ENCODE measurements around the gene RIMS3.

RIMS3 gene

DNA sequence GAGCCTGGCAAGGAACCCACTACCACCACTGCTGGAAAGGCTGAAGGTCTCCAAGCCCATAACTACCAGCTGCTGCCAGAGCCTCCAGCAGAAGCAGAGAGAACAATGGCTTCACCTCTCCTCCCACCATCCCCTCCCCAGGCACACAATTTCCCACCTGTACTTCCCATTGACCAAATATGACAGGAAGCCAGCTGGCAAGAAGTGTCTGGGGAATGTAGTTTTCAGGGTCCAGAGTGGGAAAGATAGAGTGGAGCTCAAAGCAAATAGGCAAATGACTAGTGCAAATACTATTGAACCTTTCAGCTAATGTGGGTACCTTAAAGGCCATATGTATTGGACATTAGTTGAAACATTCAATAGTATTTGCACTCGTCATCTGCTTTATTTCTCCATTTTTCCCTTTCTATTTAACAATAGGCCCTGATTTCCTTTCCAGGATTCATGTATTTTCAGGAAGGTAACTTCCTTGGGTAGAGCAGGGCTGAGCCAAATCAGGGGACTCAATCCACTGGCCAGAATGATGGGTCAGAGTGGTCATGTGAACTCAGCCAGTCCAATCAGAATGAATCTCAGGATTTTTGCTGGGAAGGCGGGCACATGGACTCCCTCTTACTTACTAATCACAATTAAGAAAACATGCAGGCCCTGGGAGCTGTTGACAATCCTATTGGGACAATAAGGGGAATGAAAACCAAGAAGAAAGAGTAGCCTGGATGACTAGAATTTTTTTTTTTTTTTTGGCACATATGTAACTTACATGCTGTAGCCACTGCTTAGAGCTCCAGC is 13.9 kb upstream of the RIMS3 start:
- TF ChIP-seq EZH2phosphoT487 (conservative IDR thresholded peaks at IDR 0.05; ENCODE audit: low read length): no peak
- TF ChIP-seq CTCF (IDR thresholded peaks at IDR 0.05; ENCODE audit: insufficient read depth, low read length, poor library complexity, severe bottlenecking): no peak
- Histone ChIP-seq H3K4me2 (ENCODE audit: low read depth, low read length, poor library complexity, severe bottlenecking) (no peak overlapping the region), H3K9ac (ENCODE audit: low read length) (no peak overlapping the region)

DNA sequence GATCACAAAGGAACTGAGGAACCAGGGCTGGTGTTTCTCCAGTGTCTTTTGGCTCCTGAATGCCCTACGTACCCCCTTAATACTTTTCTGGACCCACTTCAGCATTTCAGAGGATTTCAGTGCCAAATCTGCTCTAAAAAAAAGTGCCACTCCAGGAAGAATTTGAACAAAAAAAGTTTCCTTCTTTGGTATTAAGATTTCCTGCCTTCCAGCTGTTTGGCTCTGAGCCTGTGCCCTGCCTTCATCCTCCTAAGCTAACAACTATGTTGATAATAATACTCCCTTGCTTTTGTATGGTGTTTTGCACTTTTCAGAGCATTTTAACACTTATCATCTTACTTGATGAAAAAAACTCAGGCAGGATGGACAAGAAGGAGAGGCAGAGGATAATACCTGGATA is 11.0 kb upstream of the RIMS3 start:
- no peak for TF ChIP-seq EZH2phosphoT487 (conservative IDR thresholded peaks at IDR 0.05; ENCODE audit: low read length)
- no peak for TF ChIP-seq CTCF (IDR thresholded peaks at IDR 0.05; ENCODE audit: insufficient read depth, low read length, poor library complexity, severe bottlenecking)

More for the DNA sequence above, 13.9 kb upstream of the RIMS3 start:
- Histone ChIP-seq H3K9me2 (replicated peaks; ENCODE audit: insufficient read depth, low read length) (no peaks in the 10 kb centered on the region), H3K27ac (ENCODE audit: low read depth, low read length) (no peak overlapping the region), H3K4me3 (ENCODE audit: insufficient read depth, low read length, poor library complexity, severe bottlenecking) (no peak overlapping the region), H4K20me1 (ENCODE audit: low read depth, low read length) (no peaks in the 10 kb centered on the region), H3K36me3 (ENCODE audit: low read length) (no peaks in the 10 kb centered on the region), H3K79me2 (ENCODE audit: insufficient read depth, low read length) (no peaks in the 10 kb centered on the region), H3K9me3 (ENCODE audit: insufficient read depth, low read length) (no peaks in the 10 kb centered on the region), H2AFZ (ENCODE audit: low read depth, low read length, severe bottlenecking) (no peak overlapping the region), H3K27me3 (ENCODE audit: low read length) (no peaks in the 10 kb centered on the region), H3F3A (ENCODE audit: insufficient read depth) (no peaks in the 10 kb centered on the region)

GRCh38 chr1:40673452-40673851 is 8.0 kb upstream of the RIMS3 start:
- Histone ChIP-seq H3K9me2 (replicated peaks; ENCODE audit: insufficient read depth, low read length) (no peaks in the 10 kb centered on the region), H3K4me2 (ENCODE audit: low read depth, low read length, poor library complexity, severe bottlenecking) (no peak overlapping the region), H3K27ac (ENCODE audit: low read depth, low read length) (no peak overlapping the region), H3K79me2 (ENCODE audit: insufficient read depth, low read length) (no peaks in the 10 kb centered on the region), H2AFZ (ENCODE audit: low read depth, low read length, severe bottlenecking) (no peak overlapping the region), H4K20me1 (ENCODE audit: low read depth, low read length) (no peaks in the 10 kb centered on the region), H3K9me3 (ENCODE audit: insufficient read depth, low read length) (no peaks in the 10 kb centered on the region), H3K9ac (ENCODE audit: low read length) (no peak overlapping the region), H3K27me3 (ENCODE audit: low read length) (no peaks in the 10 kb centered on the region), H3F3A (ENCODE audit: insufficient read depth) (no peaks in the 10 kb centered on the region), H3K36me3 (ENCODE audit: low read length) (no peaks in the 10 kb centered on the region), H3K4me3 (ENCODE audit: insufficient read depth, low read length, poor library complexity, severe bottlenecking) (no peak overlapping the region)
- TF ChIP-seq EZH2phosphoT487 (conservative IDR thresholded peaks at IDR 0.05; ENCODE audit: low read length): no peak
- TF ChIP-seq CTCF (IDR thresholded peaks at IDR 0.05; ENCODE audit: insufficient read depth, low read length, poor library complexity, severe bottlenecking): no peak

More for the DNA sequence above, 11.0 kb upstream of the RIMS3 start:
- H3K9me3 ChIP-seq (ENCODE audit: insufficient read depth, low read length): no peaks in the 10 kb centered on the region
- H3K27ac ChIP-seq (ENCODE audit: low read depth, low read length): no peak overlapping the region
- no peaks in the 10 kb centered on the region for H3K79me2 ChIP-seq (ENCODE audit: insufficient read depth, low read length)
- no peaks in the 10 kb centered on the region for H3F3A ChIP-seq (ENCODE audit: insufficient read depth)
- H3K4me2 ChIP-seq (ENCODE audit: low read depth, low read length, poor library complexity, severe bottlenecking): no peak overlapping the region
- no peaks in the 10 kb centered on the region for H3K27me3 ChIP-seq (ENCODE audit: low read length)
- no peaks in the 10 kb centered on the region for H4K20me1 ChIP-seq (ENCODE audit: low read depth, low read length)
- no peaks in the 10 kb centered on the region for H3K36me3 ChIP-seq (ENCODE audit: low read length)
- H2AFZ ChIP-seq (ENCODE audit: low read depth, low read length, severe bottlenecking): no peak overlapping the region
- no peak overlapping the region for H3K9ac ChIP-seq (ENCODE audit: low read length)
- no peaks in the 10 kb centered on the region for H3K9me2 ChIP-seq (replicated peaks; ENCODE audit: insufficient read depth, low read length)
- no peak overlapping the region for H3K4me3 ChIP-seq (ENCODE audit: insufficient read depth, low read length, poor library complexity, severe bottlenecking)
